IPS-NIHi7 (cell line): ENCODE results near the gene CHCHD3.
A peak's percentile ranks its signal among the peaks of the same experiment; 100 is the strongest.
"Not testable (repeated sequence)": the region's sequence is repeated elsewhere in the genome, so short reads cannot be mapped to it uniquely, and the experiment has no call there.

Source experiments
- DNase-seq: peaks from one replicate; pipeline ENCODE4 v3.0.0; 2012; ENCODE audit warnings: mixed read lengths; ENCODE audit errors: extremely low spot score

The CHCHD3 gene

DNA sequence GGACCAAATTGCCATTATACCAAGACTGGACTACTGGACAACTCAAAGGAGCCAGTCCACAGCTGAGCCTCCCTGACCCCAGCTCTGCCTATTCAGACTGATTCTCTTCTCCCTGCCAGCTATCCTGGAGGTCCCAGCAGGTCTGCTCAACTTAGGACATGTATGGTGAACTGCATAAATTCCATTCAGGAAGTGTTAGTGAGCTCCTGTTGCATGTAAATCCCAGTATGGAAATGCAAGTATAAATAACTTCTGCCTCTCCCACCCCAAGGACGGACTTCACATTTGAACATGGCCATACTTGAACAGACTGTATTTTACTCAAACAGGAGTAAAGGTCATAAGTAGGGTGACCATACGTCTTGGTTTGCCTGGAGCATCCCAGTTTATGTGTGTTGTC, 128.4 kb downstream of the CHCHD3 start:
- DNase-seq: no peak

GRCh38 chr7:132950725-132951124, 131.2 kb downstream of the CHCHD3 start:
- no peak for DNase-seq

DNA sequence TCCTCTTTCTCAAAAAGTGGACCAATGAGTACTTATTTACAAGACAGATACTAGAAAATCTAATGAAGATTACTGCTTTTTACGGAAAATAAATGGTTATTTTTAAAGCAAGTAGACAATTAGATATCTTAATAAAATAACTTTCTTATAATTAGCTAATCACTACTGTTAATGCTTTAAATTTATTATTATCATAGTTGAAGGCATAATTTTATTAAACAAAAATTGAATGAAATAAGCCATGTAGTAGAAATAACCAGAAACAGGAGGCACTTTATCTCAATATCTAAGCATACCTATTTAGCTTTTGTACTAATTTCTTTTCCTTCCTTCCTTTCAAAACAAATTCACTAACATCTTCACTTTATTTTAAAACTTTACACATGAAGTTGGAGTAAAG, 134.9 kb downstream of the CHCHD3 start:
- no peak for DNase-seq

DNA sequence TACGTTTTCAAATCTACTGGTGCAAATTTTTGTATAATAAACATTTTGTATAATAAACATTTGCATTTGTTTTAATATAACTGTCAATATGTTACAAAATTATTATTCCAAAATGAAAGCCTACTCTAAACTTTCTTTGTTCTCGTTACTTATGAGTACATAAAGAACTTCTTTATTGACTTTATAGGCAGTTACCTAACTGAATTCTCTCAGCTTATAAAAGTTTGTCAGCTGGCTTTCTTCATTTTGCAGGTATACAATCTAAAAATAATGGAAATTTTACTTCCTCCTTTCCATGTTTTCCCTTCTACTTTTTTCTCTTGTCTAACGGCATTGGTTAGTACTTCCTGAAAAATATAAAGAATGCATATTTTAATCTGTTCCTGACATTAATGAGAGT, 137.1 kb downstream of the CHCHD3 start:
- DNase-seq: no peak

DNA sequence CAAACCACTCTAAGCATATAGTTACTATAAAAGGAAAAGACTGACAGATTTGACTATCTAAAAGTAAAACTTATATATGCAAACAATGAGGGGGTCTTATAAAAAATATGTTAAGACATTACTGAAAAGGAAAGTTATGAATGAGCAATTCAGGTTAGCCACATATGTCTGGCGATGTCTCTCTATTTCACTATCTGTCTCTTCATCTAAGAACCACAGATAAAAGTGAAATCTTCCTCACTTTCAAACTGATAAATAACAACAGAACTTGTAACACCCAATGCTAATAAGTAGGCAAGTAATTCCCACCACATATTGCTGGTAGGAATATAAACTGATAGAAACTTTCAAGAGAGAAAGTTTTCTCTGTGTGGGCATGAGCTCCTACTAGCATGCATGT, 138.2 kb downstream of the CHCHD3 start:
- no peak for DNase-seq

GRCh38 chr7:132942701-132943100, 139.2 kb downstream of the CHCHD3 start:
- no peak for DNase-seq

DNA sequence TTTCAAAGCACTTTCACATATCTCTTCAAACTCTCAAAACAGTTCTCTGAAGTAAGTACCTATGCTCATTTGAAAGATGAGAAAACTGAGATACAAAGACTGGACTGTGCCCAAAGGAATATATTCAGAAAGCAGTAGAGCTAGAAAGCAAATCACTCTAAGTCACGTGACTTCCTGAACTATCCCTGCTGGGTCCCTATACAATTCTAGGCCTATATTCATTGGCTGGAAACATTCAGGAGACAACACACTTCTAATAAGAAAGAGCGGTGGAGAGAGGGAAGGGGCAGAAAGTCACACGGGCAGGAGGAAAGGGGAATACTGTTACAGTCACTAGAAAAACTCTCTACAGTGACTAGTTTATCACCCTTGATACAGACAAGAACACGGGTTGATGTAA, 140.0 kb downstream of the CHCHD3 start:
- no peak for DNase-seq

- DNase-seq: no peak
Measured at GRCh38 chr7:132941428-132941827, 140.5 kb downstream of the CHCHD3 start.

GRCh38 chr7:132940084-132940483, 141.8 kb downstream of the CHCHD3 start:
- DNase-seq: no peak

DNA sequence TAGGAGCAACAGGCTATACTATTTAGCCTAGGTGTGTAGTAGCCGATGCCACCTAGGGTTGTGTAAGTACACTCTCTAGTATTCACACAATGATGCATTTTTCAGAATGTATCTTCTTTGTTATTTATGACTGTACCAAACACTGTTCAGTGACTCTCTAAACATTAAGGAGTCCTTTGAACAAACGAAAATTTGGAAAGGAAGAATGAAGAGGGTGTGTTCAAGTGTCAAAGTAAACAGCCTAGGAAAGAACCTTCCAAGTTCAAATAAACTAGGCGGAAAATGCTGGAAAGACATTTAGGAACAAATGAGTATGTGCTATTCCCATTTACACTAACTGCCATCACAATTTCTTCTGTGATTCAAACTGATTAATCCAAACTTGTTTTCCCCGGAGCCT, 142.4 kb downstream of the CHCHD3 start:
- no peak for DNase-seq

DNA sequence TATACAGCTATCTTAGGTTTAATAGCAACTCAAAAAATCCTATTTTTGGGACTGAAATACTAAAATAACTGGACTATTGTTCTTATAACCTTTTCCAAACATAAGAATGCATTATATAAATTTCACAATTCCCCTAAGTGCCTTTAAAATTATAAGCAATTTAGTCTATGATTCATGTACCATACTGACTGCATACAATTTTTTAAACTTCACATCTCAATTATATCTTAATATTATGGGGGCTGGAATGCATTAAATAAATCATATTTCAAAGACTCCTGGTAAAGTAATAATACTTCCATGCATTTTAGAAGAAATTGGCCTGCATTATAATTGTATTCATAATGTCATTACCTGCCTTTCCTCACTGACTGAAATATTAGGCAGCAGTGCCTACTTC, 144.6 kb downstream of the CHCHD3 start:
- no peak for DNase-seq

- no peak for DNase-seq
Measured at GRCh38 chr7:132935608-132936007, 146.3 kb downstream of the CHCHD3 start.

- DNase-seq: no peak
Measured at GRCh38 chr7:132934017-132934416, 147.9 kb downstream of the CHCHD3 start.

GRCh38 chr7:132933072-132933458, 148.8 kb downstream of the CHCHD3 start:
- DNase-seq: no peak

DNA sequence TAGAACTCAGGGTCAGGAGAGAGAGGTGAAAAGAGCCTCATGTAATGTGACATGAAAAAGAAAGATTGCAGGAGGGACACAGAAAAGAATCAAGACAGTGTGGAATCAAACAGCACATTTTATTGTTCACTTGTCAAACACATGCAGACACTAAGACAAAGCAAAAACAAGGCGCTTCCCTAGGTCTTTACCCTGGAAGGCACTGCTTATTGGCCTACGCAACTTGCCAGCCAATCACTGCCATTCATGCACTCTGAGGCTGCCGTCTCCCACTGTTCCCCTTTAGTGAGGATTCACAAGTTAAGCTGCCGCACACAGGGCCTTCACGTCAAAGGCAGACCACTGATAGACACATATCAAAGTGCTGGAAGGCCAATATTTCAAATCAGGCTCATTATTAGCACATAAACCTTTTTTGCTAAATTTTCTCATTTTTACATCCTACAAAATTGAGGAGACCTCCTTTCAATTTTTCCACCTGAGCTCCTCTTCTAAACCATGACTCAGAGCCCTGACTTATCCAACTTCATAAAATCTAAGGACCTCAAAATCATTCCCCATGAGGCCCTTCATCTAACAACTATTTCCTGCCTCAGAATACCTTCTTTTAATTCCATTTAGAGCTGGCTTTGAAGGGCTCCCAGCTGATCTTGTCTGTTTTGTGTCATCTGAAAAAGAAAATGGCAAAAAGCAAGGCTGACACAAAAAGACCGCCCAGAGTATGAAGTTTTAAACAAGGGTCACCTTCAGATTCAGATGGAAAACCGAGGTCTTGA, 149.4 kb downstream of the CHCHD3 start:
- peak; percentile 38 for DNase-seq

DNA sequence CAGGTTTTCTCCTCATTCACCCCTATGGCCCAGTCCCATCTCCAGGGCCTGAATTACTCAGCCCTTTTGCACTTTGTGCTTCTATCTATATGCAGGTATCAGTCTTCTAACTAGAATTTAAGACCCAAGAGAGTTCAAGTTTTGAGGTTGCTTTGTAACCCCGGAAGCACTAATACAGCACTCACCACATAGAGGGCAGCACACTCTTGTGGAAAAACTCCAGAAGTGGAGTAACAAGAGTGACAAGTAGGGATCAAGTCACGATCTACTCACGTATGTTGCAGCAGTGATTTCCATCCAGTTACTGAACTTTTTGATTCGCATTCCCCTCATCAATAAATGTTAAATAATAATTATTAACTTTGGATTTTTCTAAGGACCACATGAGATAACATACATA, 151.0 kb downstream of the CHCHD3 start:
- peak; percentile 59 for DNase-seq

DNA sequence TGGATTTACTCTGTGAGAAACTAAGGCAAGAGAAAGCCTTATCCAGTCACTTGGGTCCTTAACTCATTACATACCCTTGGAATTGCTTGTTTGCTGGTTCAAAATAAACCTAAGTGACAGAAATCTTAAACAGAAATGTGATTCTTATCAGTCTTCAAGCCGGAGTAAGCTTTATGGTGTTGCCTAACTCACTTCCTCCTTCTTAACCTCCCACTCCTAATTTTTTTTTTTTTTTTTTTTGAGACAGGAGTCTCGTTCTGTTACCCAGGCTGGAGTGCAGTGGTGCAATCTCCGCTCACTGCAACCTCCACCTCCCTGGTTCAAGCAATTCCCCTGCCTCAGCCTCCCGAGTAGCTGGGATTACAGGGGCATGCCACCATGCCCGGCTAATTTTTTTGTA, 151.9 kb downstream of the CHCHD3 start:
- not testable (repeated sequence) for DNase-seq

GRCh38 chr7:132919771-132920170, 162.1 kb downstream of the CHCHD3 start:
- DNase-seq: no peak

GRCh38 chr7:132915647-132916046, 166.2 kb downstream of the CHCHD3 start:
- DNase-seq: no peak

DNA sequence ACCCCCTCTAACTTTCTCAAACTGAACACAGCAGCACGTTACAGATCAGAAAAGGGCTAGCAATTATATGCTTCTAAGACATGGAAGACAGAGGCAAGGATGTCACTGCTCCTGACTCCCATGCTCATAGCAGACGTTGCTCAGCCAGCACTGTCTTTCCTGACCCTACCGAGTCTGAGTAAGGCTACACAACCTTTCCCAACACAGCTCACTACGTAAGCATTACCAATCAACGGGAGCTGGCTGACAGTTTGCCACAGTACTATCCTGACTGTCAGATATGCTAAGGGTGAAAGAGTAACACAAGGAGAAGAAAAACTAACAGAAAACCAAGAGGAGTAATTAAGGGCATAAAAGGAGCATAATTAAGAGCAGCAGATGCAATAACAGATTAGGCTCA, 171.2 kb downstream of the CHCHD3 start:
- no peak for DNase-seq

- DNase-seq: no peak
Measured at GRCh38 chr7:132907380-132907940, 174.4 kb downstream of the CHCHD3 start.

DNA sequence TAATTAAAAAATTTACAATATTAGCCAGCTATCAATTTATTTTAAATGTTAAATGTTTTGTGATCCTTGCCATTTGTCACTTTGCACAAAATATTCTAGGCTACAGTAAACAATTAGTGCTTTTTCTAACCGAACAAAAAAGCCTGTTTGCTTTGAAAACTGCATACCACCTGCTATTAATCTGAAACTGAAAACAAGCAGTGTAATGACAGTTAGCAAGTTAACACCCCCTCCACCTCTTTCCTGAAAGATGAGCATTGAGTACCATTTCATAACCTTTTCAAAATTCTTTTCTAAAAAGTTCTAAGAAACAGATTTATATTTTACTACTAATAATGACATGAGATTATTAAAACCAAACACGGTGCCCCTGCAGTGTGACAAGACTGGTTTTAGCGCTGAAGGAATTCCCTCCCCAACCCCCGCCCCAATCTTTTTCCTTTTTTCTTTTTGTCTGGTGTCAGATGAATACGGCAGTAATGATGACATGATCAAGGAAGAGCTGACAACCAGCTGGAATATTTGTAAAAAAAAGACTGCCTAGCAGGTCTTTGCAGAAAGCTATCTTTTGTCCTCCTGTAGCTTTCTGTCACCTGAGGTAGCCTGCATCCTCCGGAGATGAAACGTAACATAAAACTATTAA, 175.6 kb downstream of the CHCHD3 start:
- no peak for DNase-seq

GRCh38 chr7:132905136-132905535, 176.8 kb downstream of the CHCHD3 start:
- not testable (repeated sequence) for DNase-seq
